SK-N-SH (cell line): ENCODE measurements around the gene GGT7.

ENCODE experiments used
- CTCF ChIP-seq: fragments of 200-600 bp; sonication (generic); IDR thresholded peaks from 2 replicates; pipeline ENCODE4 v1.6.1; 2017; ENCODE audit warnings: antibody characterized with exemption, mild to moderate bottlenecking, moderate library complexity
- EP300 ChIP-seq, 2 experiments: IDR thresholded peaks; 2 replicates each; pipeline versions ENCODE4 v1.4.0 to v1.6.1; 2012; ENCODE audit warnings: borderline replicate concordance in 1 of 2, low read depth in 1 of 2, low read length in 1 of 2
- FOXJ3 ChIP-seq: sonication (generic); formaldehyde crosslinking; IDR thresholded peaks from 2 replicates; pipeline ENCODE4 v1.5.1; 2020; ENCODE audit warnings: mild to moderate bottlenecking, missing genetic modification reagents
- GABPA ChIP-seq: IDR thresholded peaks from 2 replicates; pipeline ENCODE4 v1.4.0; 2012; ENCODE audit warnings: low read depth, mild to moderate bottlenecking
- POLR2AphosphoS5 ChIP-seq: IDR thresholded peaks from 2 replicates; pipeline ENCODE4 v1.6.1; 2012; ENCODE audit warnings: low read depth, low read length
- RAD21 ChIP-seq: IDR thresholded peaks from 2 replicates; pipeline ENCODE4 v1.6.1; 2012; ENCODE audit warnings: mild to moderate bottlenecking, low read length
- REST ChIP-seq: IDR thresholded peaks from 2 replicates; pipeline ENCODE4 v1.6.1; 2012; ENCODE audit warnings: mild to moderate bottlenecking, low read depth, low read length, moderate library complexity
- TCF12 ChIP-seq: IDR thresholded peaks from 2 replicates; pipeline ENCODE4 v1.4.0; 2012
- YY1 ChIP-seq: IDR thresholded peaks from 2 replicates; pipeline ENCODE4 v1.4.0; 2012; ENCODE audit warnings: low read depth, mild to moderate bottlenecking
- TF ChIP-seq, protein P1 (sequence below): IDR thresholded peaks from 2 replicates; pipeline ENCODE4 v1.4.0; 2012; ENCODE audit warnings: low read depth, borderline replicate concordance

DNA sequence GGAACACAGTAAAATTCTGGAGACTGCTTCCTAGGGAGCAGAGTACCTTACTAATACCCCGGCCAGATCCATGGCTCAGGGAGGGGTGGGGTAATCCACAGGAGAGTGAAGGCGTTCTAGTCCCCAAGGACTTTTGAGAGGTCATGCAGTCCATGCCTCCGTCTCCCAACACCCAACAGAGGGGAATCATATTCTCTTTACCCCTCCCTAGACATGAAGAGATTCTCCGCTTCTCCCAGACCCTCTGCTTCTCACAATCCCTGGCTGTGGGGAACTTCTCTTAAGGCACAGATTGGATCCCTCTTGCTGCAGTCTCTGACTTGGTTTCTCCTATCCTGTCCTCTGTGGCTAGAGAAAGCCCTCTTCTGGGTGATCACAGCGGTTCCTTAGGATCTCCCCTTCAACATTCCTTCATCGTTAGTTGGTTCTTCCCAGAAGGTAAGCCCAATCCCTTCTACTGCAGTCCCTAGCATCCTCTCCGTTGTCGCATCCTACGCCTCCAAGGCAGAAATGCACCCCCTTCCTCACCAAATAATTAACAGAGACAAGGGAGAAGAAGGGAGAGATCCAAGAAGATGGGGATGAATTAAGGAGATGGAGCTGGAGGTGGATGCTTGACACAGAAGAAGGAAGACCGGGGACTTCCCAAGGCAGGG is 562 bp downstream of the GGT7 start:
- TF ChIP-seq GABPA (no peak), CTCF (no peak), RAD21 (no peak), POLR2AphosphoS5 (no peak), REST (no peak), YY1 (no peak), EP300 (IDR thresholded peaks at IDR 0.05; ENCODE audit: borderline replicate concordance in 1 of 2, low read depth in 1 of 2, low read length in 1 of 2) (no peak), TCF12 (no peak), FOXJ3 (no peak)
- TF ChIP-seq, protein P1, sequence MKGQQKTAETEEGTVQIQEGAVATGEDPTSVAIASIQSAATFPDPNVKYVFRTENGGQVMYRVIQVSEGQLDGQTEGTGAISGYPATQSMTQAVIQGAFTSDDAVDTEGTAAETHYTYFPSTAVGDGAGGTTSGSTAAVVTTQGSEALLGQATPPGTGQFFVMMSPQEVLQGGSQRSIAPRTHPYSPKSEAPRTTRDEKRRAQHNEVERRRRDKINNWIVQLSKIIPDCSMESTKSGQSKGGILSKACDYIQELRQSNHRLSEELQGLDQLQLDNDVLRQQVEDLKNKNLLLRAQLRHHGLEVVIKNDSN = no peak
